GM12892 (cell line): ENCODE measurements around the gene NADSYN1.

Experiments used
- POLR2A ChIP-seq: IDR thresholded peaks from 2 replicates; pipeline ENCODE4 v1.6.1; 2011; ENCODE audit warnings: low read depth, low read length, control low read depth
- POLR2AphosphoS5 ChIP-seq: IDR thresholded peaks from 2 replicates; pipeline ENCODE4 v1.6.1; 2011; ENCODE audit warnings: low read depth, low read length, control low read depth
- TAF1 ChIP-seq: IDR thresholded peaks from 2 replicates; pipeline ENCODE4 v1.6.1; 2011; ENCODE audit warnings: low read depth, mild to moderate bottlenecking, control low read depth, low read length, borderline replicate concordance

DNA sequence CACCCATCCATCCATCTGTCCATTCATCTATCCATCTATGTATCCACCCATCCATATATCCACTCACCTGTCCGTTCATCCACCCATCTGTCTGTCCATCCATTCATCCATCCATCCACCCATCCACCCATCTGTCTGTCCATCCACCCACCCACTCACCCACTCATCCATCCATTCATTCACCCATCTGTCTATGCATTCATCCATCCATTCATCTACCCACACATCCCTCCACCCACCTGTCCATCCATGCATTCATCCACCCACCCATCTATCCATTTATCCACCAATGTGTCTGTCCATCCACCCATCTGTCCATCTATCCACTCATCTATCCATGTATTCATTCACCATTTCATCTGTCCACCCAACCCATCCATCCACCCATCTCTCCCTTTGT, 33.3 kb downstream of the NADSYN1 start:
- TF ChIP-seq POLR2A (no peak), TAF1 (no peak), POLR2AphosphoS5 (no peak)
